Stomach smooth muscle (tissue), 2 donors: ENCODE results near the gene TMEM63A.

Experiments
- H3K27ac ChIP-seq: one replicate; pipeline ENCODE4 v1.7.0; 2013; ENCODE audit warnings: mild to moderate bottlenecking, low read length, inconsistent platforms
- H3K27me3 ChIP-seq, 2 donors: one replicate each; pipeline ENCODE4 v1.7.0; 2013; ENCODE audit warnings: low read length in 2 of 2; ENCODE audit not compliant: insufficient read depth in 2 of 2, control insufficient read depth in 1 of 2
- H3K36me3 ChIP-seq, 2 donors: one replicate each; pipeline ENCODE4 v1.7.0; 2013; ENCODE audit warnings: low read length in 2 of 2; ENCODE audit not compliant: control insufficient read depth in 2 of 2, insufficient read depth in 2 of 2
- H3K4me1 ChIP-seq: one replicate; pipeline ENCODE4 v1.7.0; 2013; ENCODE audit warnings: low read length; ENCODE audit not compliant: control insufficient read depth, insufficient read depth
- H3K4me3 ChIP-seq, 2 donors: one replicate each; pipeline ENCODE4 v1.7.0; 2013; ENCODE audit warnings: low read length in 2 of 2
- H3K9ac ChIP-seq, 2 donors: one replicate each; pipeline ENCODE4 v1.7.0; 2013; ENCODE audit warnings: low read length in 2 of 2, mild to moderate bottlenecking in 1 of 2
- H3K9me3 ChIP-seq, 2 donors: one replicate each; pipeline ENCODE4 v1.7.0; 2013; ENCODE audit warnings: low read length in 2 of 2; ENCODE audit not compliant: control insufficient read depth in 2 of 2
- donor health status: healthy.
- donor health status: Pancreatic carcinoma.

Gene TMEM63A

GRCh38 chr1:225863167-225863566 is 19.0 kb downstream of the TMEM63A start:
- Histone ChIP-seq H3K4me1 (peaks cover 16% of the 10 kb centered on the region), H3K36me3 (peaks cover 42 to 59% of the 10 kb centered on the region in 2 donors), H3K27ac (peak overlapping the region; percentile 70), H3K9me3 (no peaks in the 10 kb centered on the region), H3K4me3 (no peak overlapping the region), H3K27me3 (no peaks in the 10 kb centered on the region), H3K9ac (no peak overlapping the region)

GRCh38 chr1:225862581-225862950 is 19.6 kb downstream of the TMEM63A start:
- Histone ChIP-seq H3K36me3 (peaks cover 45 to 53% of the 10 kb centered on the region in 2 donors), H3K4me1 (peaks cover 16% of the 10 kb centered on the region), H3K27me3 (no peaks in the 10 kb centered on the region), H3K4me3 (no peak overlapping the region), H3K27ac (peak overlapping the region; percentile 70), H3K9me3 (no peaks in the 10 kb centered on the region), H3K9ac (peak overlapping the region in 1 of 2 donors; percentile 13)

DNA sequence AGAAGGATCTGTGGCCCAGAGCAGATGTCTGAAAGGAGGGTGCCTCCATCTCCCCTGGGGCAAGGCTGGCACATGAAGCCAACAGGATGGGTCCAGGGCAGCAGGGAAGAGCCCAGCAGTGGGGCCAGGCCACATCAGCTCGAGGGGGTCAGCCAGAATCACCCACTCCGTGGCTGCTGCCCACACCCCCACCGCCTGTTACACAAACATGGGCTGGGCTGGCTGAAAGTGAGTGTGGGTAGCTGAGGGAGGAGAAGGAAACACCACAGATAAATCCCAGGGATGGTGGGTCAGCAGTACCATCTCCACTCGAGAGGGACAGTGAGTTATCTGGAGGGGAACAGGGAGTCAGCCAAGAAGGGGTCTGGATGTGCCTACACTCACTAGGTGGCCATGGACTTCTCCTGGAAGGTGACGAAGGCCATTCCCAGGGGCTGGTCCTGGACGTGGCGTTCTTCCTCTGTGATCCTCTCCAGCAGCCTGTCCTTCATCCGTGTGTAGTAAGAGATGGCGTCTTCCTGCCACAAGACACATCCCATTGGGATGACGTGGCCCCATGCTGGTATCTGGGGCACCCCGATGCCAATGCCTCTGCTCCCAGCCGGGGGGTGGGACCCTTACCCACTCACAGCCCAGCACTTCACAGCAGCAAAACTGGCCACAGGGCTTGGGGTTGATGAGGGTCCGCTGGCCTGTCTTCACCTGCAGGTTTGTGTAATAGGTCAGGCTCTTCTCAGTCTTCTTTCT is 20.2 kb downstream of the TMEM63A start:
- Histone ChIP-seq H3K9ac (no peak overlapping the region), H3K4me3 (no peak overlapping the region), H3K36me3 (peaks cover 47 to 48% of the 10 kb centered on the region in 2 donors), H3K9me3 (no peaks in the 10 kb centered on the region), H3K4me1 (peaks cover 16% of the 10 kb centered on the region), H3K27me3 (no peaks in the 10 kb centered on the region), H3K27ac (peak overlapping the region; percentile 70)

DNA sequence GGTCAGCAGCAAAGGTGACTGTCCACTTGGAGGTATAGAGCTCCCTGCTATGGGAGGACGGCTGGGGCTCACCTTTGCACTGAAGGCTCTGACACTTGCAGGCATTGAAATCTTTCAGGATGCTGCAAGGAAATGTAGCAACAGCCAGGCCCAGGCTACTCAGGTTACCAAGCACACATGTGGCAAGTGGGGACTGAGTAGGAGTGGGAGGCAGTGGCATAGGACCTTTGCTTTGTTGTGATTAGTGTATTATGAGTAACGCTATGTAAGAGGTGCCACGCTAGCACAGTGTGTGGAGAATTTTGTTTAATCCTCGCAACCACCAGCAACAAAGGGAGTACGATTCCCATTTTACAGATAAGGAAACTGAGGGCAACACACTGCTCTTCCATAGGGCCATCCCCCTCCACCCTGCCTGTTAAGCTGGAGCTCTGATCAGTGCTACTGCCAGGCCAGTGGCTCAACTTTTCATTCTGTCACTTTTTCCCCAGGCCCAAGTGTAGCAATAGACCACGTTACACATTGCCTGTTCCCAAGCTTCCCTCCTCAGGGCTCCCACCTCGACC is 21.2 kb downstream of the TMEM63A start:
- H3K4me1 ChIP-seq = peaks cover 14% of the 10 kb centered on the region
- H3K36me3 ChIP-seq = peaks cover 46 to 49% of the 10 kb centered on the region in 2 donors
- H3K4me3 ChIP-seq = no peak overlapping the region
- peak overlapping the region; percentile 24 for H3K27ac ChIP-seq
- H3K27me3 ChIP-seq = no peaks in the 10 kb centered on the region
- no peaks in the 10 kb centered on the region for H3K9me3 ChIP-seq
- H3K9ac ChIP-seq = no peak overlapping the region

DNA sequence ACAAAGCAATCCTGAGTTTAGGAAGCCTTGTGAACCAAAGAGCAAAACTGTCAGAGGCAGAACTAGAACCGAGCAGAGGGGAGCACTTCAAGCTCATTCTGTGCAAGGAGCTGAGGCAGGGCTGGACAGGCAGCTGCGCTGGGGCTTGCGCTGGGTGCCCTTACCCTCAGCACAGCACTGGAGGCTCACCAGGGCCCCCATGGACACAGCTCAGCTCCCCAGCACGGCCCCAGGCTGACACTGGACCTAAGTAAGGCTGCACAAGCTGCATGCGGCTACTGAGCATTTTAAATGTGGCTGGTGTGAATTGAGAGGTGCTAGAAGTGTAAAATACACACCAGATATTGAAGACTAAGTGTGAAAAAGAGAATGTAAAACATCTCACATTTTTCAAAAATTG is 22.1 kb downstream of the TMEM63A start:
- H3K36me3 ChIP-seq = peaks cover 42 to 50% of the 10 kb centered on the region in 2 donors
- no peaks in the 10 kb centered on the region for H3K27me3 ChIP-seq
- peaks cover 11% of the 10 kb centered on the region for H3K4me1 ChIP-seq
- H3K9ac ChIP-seq = no peak overlapping the region
- H3K4me3 ChIP-seq = no peak overlapping the region
- no peaks in the 10 kb centered on the region for H3K9me3 ChIP-seq
- no peak overlapping the region for H3K27ac ChIP-seq

DNA sequence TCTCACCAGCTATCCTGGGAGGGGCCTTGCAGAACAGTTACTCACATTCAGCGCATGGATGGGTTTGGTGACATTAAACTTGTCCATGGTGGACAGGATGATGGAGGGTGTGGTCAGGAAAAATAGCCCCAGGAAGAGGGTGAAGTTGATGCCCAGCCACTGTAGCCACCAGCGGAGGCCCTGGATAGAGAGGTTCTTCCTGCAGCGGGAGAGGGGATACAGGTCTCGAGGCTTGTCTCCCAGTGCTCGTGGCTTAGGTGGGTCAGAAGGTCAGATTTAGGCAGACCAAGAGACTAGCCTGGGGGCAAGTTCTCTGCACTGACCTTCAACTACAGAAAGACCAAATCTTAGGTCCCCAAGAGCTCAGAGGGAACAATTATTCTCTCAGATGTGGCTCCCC is 23.0 kb downstream of the TMEM63A start:
- peaks cover 51 to 58% of the 10 kb centered on the region in 2 donors for H3K36me3 ChIP-seq
- no peaks in the 10 kb centered on the region for H3K9me3 ChIP-seq
- H3K4me1 ChIP-seq = peaks cover 9% of the 10 kb centered on the region
- no peak overlapping the region for H3K4me3 ChIP-seq
- H3K27ac ChIP-seq = no peak overlapping the region
- no peak overlapping the region for H3K9ac ChIP-seq
- no peaks in the 10 kb centered on the region for H3K27me3 ChIP-seq

DNA sequence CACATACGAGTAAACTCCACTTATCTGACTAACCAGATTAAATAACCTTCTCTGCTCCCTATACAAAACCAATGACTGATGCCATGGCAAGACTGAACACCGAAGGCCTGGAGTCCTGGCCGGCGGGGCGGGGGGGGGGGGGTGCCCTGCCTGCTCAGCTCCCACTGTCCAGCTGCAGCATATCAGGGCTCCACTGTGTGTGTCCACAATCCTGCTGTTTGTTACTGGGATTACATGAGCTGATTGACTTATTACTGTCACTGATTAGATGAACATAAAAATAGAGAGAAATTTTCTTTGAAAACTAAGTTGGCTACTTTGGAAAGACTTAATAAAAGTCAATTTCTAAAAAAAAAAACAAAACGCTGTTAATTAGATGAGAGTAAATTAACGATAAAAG is 24.9 kb downstream of the TMEM63A start:
- no peak overlapping the region for H3K4me3 ChIP-seq
- H3K36me3 ChIP-seq = peaks cover 66 to 69% of the 10 kb centered on the region in 2 donors
- no peak overlapping the region for H3K9ac ChIP-seq

GRCh38 chr1:225855503-225856300 is 26.5 kb downstream of the TMEM63A start:
- Histone ChIP-seq H3K9ac (no peak overlapping the region), H3K4me1 (no peaks in the 10 kb centered on the region), H3K9me3 (no peaks in the 10 kb centered on the region), H3K4me3 (no peak overlapping the region), H3K36me3 (peaks cover 50 to 64% of the 10 kb centered on the region in 2 donors), H3K27ac (no peak overlapping the region), H3K27me3 (no peaks in the 10 kb centered on the region)

More for the DNA sequence above, 24.9 kb downstream of the TMEM63A start:
- Histone ChIP-seq H3K4me1 (no peaks in the 10 kb centered on the region), H3K27ac (no peak overlapping the region), H3K9me3 (no peaks in the 10 kb centered on the region), H3K27me3 (no peaks in the 10 kb centered on the region)

DNA sequence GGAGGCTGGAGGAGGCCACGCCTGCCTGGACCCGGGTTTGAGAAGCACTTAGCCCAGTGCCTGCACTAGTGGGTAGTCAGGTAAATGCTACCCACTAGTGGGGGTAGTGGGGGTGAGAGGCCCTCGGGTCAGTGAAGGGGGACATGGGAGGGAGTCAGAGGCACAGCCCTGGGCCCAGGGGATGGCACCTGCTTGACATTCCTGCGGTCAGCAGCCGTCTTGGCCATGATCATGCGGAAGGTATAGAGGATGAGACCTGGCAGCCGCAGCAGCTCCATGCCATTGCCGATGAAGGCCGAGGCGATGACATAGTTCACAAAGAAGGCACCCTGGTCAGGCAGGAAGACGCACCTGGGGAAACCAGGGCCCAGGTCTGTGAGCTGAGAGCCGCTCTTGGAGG is 28.7 kb downstream of the TMEM63A start:
- Histone ChIP-seq H3K9me3 (no peaks in the 10 kb centered on the region), H3K4me1 (peaks cover 5% of the 10 kb centered on the region), H3K9ac (no peak overlapping the region), H3K27ac (no peak overlapping the region), H3K27me3 (no peaks in the 10 kb centered on the region), H3K36me3 (peaks cover 43 to 57% of the 10 kb centered on the region in 2 donors), H3K4me3 (no peak overlapping the region)

- Histone ChIP-seq H3K27ac (no peak overlapping the region), H3K9me3 (no peaks in the 10 kb centered on the region), H3K36me3 (peaks cover 50 to 53% of the 10 kb centered on the region in 2 donors), H3K4me1 (peaks cover 5% of the 10 kb centered on the region), H3K9ac (peak overlapping the region in 1 of 2 donors; percentile 42), H3K27me3 (no peaks in the 10 kb centered on the region), H3K4me3 (no peak overlapping the region)
Measured at GRCh38 chr1:225852413-225853124, 29.6 kb downstream of the TMEM63A start.
